Transverse colon (tissue), 4 donors: ENCODE data around the gene BANP.
"Not testable (repeated sequence)": the region's sequence is repeated elsewhere in the genome, so short reads cannot be mapped to it uniquely, and the experiment has no call there.

ENCODE experiments used
- EP300 ChIP-seq: sonication (generic); formaldehyde crosslinking; IDR thresholded peaks from one replicate; pipeline ENCODE4 v1.6.1; 2017; ENCODE audit warnings: antibody characterized with exemption, low read depth
- POLR2A ChIP-seq: fragments of 450-650 bp; IDR thresholded peaks from one replicate; pipeline ENCODE4 v1.6.1; 2016; ENCODE audit warnings: antibody characterized with exemption, mild to moderate bottlenecking, moderate library complexity
- POLR2AphosphoS5 ChIP-seq, 3 donors: sonication (generic); formaldehyde crosslinking; IDR thresholded peaks; one replicate each; pipeline ENCODE4 v1.6.1; 2016; ENCODE audit warnings: antibody characterized with exemption in 3 of 3
- TF ChIP-seq, protein P1 (sequence below), 5 experiments: fragments of 200-600 bp in 3 of 5; fragments of 450-650 bp in 2 of 5; sonication (generic) in 3 of 5; IDR thresholded peaks; 1 replicate in 2 of 5; 2 replicates in 3 of 5; pipeline ENCODE4 v1.5.1; 2016 to 2017; ENCODE audit warnings: antibody characterized with exemption in 5 of 5, inconsistent platforms in 3 of 5, mild to moderate bottlenecking in 2 of 5, moderate library complexity in 1 of 5

GRCh38 chr16:87914021-87914725 is 37.1 kb upstream of the BANP start:
- not testable (repeated sequence) for TF ChIP-seq POLR2AphosphoS5 (IDR thresholded peaks at IDR 0.05); POLR2A; EP300
- TF ChIP-seq, protein P1, sequence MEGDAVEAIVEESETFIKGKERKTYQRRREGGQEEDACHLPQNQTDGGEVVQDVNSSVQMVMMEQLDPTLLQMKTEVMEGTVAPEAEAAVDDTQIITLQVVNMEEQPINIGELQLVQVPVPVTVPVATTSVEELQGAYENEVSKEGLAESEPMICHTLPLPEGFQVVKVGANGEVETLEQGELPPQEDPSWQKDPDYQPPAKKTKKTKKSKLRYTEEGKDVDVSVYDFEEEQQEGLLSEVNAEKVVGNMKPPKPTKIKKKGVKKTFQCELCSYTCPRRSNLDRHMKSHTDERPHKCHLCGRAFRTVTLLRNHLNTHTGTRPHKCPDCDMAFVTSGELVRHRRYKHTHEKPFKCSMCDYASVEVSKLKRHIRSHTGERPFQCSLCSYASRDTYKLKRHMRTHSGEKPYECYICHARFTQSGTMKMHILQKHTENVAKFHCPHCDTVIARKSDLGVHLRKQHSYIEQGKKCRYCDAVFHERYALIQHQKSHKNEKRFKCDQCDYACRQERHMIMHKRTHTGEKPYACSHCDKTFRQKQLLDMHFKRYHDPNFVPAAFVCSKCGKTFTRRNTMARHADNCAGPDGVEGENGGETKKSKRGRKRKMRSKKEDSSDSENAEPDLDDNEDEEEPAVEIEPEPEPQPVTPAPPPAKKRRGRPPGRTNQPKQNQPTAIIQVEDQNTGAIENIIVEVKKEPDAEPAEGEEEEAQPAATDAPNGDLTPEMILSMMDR (IDR thresholded peaks at IDR 0.05), result not testable (repeated sequence)
